ENCODE results near the gene ST6GALNAC6.

DNA sequence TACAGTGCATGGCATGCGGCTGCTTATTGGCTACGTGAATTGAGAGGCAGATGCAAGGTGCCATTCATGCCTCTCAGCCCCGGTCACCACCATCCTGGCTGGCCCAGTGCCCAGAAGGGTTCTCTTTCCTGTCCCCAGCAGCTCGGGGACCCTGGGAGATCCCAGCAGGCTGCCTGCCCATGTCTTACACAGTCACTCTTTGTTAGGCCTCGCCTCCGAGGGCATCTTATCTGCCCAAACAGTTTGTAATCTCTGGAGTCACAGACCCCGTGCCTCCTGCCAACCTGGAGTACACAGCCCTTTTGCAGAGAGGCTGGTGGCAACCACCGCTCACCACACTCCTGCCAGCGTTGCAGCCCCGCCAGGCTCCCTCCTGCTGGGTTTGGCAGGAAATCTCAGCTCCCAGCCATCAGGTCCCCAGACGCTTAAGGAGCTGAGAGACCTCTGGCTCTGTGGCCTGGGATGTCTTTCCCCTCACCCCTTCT is 14.9 kb downstream of the ST6GALNAC6 start:
- TF ChIP-seq, protein P1, sequence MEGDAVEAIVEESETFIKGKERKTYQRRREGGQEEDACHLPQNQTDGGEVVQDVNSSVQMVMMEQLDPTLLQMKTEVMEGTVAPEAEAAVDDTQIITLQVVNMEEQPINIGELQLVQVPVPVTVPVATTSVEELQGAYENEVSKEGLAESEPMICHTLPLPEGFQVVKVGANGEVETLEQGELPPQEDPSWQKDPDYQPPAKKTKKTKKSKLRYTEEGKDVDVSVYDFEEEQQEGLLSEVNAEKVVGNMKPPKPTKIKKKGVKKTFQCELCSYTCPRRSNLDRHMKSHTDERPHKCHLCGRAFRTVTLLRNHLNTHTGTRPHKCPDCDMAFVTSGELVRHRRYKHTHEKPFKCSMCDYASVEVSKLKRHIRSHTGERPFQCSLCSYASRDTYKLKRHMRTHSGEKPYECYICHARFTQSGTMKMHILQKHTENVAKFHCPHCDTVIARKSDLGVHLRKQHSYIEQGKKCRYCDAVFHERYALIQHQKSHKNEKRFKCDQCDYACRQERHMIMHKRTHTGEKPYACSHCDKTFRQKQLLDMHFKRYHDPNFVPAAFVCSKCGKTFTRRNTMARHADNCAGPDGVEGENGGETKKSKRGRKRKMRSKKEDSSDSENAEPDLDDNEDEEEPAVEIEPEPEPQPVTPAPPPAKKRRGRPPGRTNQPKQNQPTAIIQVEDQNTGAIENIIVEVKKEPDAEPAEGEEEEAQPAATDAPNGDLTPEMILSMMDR (IDR thresholded peaks at IDR 0.05; ENCODE audit: low read depth, low read length, missing input control), result no peak
- no peak for TF ChIP-seq YY1 (IDR thresholded peaks at IDR 0.05)
- TF ChIP-seq RAD21 (IDR thresholded peaks at IDR 0.05), result no peak
- TF ChIP-seq FOXA1 (IDR thresholded peaks at IDR 0.05), result no peak
- TF ChIP-seq, protein P2, sequence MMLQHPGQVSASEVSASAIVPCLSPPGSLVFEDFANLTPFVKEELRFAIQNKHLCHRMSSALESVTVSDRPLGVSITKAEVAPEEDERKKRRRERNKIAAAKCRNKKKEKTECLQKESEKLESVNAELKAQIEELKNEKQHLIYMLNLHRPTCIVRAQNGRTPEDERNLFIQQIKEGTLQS (IDR thresholded peaks at IDR 0.05), result no peak
- TF ChIP-seq FOXA2 (IDR thresholded peaks at IDR 0.05), result no peak
- TF ChIP-seq, protein P3, sequence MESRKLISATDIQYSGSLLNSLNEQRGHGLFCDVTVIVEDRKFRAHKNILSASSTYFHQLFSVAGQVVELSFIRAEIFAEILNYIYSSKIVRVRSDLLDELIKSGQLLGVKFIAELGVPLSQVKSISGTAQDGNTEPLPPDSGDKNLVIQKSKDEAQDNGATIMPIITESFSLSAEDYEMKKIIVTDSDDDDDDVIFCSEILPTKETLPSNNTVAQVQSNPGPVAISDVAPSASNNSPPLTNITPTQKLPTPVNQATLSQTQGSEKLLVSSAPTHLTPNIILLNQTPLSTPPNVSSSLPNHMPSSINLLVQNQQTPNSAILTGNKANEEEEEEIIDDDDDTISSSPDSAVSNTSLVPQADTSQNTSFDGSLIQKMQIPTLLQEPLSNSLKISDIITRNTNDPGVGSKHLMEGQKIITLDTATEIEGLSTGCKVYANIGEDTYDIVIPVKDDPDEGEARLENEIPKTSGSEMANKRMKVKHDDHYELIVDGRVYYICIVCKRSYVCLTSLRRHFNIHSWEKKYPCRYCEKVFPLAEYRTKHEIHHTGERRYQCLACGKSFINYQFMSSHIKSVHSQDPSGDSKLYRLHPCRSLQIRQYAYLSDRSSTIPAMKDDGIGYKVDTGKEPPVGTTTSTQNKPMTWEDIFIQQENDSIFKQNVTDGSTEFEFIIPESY (IDR thresholded peaks at IDR 0.05), result no peak
- TF ChIP-seq EGR1 (IDR thresholded peaks at IDR 0.05; ENCODE audit: low read depth in 2 of 2), result no peak
- no peak for TF ChIP-seq TAF1 (conservative IDR thresholded peaks at IDR 0.05)
- TF ChIP-seq, protein P4, sequence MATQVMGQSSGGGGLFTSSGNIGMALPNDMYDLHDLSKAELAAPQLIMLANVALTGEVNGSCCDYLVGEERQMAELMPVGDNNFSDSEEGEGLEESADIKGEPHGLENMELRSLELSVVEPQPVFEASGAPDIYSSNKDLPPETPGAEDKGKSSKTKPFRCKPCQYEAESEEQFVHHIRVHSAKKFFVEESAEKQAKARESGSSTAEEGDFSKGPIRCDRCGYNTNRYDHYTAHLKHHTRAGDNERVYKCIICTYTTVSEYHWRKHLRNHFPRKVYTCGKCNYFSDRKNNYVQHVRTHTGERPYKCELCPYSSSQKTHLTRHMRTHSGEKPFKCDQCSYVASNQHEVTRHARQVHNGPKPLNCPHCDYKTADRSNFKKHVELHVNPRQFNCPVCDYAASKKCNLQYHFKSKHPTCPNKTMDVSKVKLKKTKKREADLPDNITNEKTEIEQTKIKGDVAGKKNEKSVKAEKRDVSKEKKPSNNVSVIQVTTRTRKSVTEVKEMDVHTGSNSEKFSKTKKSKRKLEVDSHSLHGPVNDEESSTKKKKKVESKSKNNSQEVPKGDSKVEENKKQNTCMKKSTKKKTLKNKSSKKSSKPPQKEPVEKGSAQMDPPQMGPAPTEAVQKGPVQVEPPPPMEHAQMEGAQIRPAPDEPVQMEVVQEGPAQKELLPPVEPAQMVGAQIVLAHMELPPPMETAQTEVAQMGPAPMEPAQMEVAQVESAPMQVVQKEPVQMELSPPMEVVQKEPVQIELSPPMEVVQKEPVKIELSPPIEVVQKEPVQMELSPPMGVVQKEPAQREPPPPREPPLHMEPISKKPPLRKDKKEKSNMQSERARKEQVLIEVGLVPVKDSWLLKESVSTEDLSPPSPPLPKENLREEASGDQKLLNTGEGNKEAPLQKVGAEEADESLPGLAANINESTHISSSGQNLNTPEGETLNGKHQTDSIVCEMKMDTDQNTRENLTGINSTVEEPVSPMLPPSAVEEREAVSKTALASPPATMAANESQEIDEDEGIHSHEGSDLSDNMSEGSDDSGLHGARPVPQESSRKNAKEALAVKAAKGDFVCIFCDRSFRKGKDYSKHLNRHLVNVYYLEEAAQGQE (IDR thresholded peaks at IDR 0.05), result no peak
- TF ChIP-seq, protein P5, sequence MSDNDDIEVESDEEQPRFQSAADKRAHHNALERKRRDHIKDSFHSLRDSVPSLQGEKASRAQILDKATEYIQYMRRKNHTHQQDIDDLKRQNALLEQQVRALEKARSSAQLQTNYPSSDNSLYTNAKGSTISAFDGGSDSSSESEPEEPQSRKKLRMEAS (IDR thresholded peaks at IDR 0.05), result no peak
- no peak for TF ChIP-seq JUND (IDR thresholded peaks at IDR 0.05)
- no peak for TF ChIP-seq SP1 (IDR thresholded peaks at IDR 0.05)
- no peak for TF ChIP-seq GABPA (IDR thresholded peaks at IDR 0.05 in 1 of 2, conservative IDR thresholded peaks at IDR 0.05 in 1 of 2)
